GM19395 (cell line): ENCODE data around the gene DISC1.
"Not testable (repeated sequence)": the region's sequence is repeated elsewhere in the genome, so short reads cannot be mapped to it uniquely, and the experiment has no call there.

Experiments used
- ATAC-seq: cut with Tn5 transposase; IDR thresholded peaks from one replicate; pipeline ENCODE4 v1.9.1; 2021; ENCODE audit warnings: mild to moderate bottlenecking, moderate library complexity; ENCODE audit not compliant: unreplicated experiment

The DISC1 gene

GRCh38 chr1:231634323-231635013, 7.9 kb downstream of the DISC1 start:
- no peak for ATAC-seq

DNA sequence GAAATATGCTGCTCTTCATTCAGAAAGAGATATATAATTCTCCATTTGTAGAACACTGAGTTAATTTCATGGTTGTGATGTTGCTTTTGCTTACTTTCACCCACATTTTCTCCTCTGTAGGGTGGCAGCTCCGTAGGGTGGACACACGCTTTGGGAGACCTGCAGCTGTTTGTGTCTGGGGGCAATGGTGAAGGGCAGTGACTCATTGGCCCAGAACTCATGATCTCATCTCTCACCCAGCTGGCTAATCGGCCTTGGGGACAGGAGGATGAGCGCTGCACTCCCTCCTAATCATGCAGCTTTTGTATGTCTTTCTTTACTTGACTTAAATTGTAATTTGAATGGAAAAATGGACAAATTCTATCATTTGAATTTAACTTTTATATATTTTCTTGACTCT, 9.6 kb downstream of the DISC1 start:
- ATAC-seq: no peak

GRCh38 chr1:231636922-231637321, 10.3 kb downstream of the DISC1 start:
- not testable (repeated sequence) for ATAC-seq

DNA sequence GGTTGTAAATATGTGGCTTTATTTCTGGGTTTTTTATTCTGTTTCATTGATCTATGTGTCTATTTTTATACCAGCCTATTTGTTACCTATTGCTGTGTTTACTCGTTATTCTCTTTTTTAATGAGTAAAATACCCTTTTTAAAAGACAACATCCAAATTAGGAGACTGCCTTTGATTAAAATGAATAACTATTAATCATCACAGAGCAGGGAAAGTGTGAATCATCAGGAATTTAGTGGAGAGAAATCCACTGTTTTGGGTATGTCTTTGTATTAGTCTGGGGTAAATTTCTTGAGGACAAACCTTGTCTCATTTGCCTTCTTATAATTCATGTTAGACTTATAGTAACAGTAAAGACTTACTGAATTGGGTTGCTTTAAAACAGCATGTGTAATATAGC, 12.1 kb downstream of the DISC1 start:
- ATAC-seq: no peak

- ATAC-seq: no peak
These were observed 13.2 kb downstream of the DISC1 start for GRCh38 chr1:231639819-231640218.

DNA sequence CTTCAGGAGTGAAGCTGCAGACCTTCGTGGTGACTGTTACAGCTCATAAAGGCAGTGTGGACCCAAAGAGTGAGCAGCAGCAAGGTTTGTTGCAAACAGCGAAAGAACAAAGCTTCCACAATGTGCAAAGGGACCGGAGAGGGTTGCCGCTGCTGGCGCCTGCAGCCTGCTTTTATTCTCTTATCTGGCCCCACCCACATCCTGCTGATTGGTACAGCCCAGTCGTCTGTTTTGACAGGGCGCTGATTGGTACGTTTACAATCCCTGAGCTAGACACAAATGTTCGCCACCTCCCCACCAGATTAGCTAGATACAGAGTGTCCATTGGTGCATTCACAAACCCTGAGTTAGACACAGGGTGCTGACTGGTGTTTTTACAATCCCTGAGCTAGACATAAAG, 14.9 kb downstream of the DISC1 start:
- not testable (repeated sequence) for ATAC-seq

DNA sequence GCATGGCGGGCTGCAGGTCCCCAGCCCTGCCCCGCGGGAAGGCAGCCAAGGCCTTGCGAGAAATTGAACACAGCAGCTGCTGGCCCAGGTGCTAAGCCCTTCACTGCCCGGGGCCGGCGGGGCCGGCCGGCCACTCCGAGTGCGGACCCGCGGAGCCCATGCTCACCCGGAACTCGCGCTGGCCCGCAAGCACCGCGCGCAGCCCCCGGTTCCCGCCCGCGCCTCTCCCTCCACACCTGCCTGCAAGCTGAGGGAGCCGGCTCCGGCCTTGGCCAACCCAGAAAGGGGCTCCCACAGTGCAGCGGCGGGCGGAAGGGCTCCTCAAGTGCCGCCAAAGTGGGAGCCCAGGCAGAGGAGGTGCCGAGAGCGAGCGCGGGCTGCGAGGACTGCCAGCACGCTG, 15.5 kb downstream of the DISC1 start:
- ATAC-seq: not testable (repeated sequence)

DNA sequence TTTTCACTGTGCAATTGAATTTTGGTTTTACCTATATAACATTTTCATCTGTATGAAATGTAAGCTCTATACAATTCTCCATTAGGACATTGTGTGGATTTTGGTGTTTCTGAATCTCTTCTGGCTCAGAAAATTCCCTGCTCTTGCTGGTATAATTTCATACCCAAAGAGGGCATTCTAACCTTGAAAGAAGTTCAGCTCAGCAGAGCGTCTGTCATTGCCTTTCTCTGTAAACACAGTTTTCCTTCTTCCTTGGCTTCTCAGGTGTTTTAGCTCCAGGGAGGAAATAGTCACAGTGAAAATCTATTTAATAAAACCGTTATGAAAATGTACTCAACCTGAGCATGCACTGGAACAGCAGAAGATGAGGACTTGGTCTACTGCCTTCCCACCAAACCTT, 16.0 kb downstream of the DISC1 start:
- no peak for ATAC-seq

- no peak for ATAC-seq
These were observed 16.7 kb downstream of the DISC1 start for GRCh38 chr1:231643071-231643934.

GRCh38 chr1:231643935-231644237, 17.3 kb downstream of the DISC1 start:
- ATAC-seq: no peak

DNA sequence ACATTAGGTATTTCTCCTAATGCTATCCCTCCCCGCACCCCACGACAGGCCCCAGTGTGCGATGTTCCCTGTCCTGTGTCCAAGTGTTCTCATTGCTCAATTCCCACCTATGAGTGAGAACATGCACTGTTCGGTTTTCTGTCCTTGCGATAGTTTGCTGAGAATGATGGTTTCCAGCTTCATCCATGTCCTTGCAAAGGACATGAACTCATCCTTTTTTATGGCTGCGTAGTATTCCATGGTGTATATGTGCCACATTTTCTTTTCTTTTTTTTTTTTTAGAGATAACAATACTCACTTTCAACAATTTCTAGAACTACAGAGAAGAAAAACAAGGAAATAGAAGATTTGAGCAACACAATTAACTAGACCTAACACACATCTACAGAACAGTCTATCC, 19.0 kb downstream of the DISC1 start:
- ATAC-seq: not testable (repeated sequence)

- not testable (repeated sequence) for ATAC-seq
These were observed 19.6 kb downstream of the DISC1 start for GRCh38 chr1:231646165-231646564.

DNA sequence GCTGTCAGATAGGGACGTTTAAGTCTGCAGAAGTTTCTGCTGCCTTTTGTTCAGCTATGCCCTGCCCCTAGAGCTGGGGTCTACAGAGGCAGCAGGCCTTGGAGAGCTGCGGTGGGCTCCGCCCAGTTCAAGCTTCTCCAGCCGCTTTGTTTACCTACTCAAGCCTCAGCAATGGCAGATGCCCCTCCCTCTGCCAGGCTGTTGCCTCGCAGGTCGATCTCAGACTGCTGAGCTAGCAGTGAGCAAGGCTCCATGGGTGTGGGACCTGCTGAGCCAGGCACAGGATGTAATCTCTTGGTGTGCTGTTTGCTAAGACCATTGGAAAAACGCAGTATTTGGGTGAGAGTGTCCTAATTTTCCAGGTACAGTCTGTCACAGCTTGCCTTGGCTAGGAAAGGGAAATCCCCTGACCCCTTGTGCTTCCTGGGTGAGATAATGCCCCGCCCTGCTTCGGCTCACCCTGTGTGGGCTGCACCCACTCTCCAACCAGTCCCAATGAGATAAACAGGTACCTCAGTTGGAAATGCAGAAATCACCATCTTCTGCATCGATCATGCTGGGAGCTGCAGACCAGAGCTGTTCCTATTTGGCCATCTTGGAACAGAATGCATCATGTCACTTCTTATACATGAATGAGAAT, 25.2 kb downstream of the DISC1 start:
- ATAC-seq: not testable (repeated sequence)

- ATAC-seq: no peak
These were observed 27.0 kb downstream of the DISC1 start for GRCh38 chr1:231653632-231654031.

DNA sequence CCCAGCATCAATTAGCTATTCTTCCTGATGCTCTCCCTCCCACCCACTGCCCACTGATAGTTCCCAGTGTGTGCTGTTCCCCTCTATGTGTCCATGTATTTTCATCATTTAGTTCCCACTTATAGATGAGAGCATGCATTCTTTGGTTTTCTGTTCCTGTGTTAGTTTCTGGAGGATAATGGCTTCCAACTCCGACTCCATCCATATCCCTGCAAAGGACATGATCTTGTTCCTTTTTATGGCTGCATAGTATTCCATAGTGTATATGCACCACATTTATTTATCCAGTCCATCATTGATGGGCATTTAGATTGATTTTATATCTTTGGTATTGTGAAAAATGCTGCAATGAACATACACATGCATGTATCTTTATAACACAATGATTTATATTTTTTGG, 30.2 kb downstream of the DISC1 start:
- no peak for ATAC-seq

DNA sequence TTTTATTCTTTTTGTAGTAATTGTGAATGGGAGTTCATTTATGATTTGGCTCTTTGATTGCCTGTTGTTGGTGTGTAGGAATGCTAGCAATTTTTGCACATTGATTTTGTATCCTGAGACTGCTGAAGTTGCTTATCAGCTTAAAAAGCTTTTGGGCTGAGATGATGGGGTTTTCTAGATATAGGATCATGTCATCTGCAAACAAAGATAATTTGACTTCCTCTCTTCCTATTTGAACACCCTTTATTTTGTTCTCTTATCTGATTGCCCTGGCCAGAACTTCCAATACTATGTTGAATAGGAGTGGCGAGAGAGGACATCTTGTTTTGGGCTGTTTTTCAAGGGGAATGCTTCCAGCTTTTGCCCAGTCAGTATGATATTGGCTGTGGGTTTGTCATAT, 31.6 kb downstream of the DISC1 start:
- ATAC-seq: not testable (repeated sequence)

DNA sequence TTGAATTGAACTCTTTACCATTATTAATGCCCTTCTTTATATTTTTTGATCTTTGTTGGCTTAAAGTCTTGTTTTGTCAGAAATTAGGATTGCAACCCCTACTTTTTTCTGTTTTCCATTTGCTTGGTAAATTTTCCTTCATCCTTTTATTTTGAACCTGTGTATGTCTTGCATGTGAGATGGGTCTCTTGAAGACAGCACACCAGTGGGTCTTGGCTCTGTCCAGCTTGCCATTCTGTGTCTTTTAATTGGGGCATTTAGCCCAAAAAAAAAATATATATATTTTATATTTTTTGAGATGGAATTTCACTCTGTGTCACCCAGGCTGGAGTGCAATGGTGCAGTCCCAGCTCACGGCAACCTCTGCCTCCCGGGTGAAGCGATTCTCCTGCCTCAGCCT, 33.6 kb downstream of the DISC1 start:
- no peak for ATAC-seq

DNA sequence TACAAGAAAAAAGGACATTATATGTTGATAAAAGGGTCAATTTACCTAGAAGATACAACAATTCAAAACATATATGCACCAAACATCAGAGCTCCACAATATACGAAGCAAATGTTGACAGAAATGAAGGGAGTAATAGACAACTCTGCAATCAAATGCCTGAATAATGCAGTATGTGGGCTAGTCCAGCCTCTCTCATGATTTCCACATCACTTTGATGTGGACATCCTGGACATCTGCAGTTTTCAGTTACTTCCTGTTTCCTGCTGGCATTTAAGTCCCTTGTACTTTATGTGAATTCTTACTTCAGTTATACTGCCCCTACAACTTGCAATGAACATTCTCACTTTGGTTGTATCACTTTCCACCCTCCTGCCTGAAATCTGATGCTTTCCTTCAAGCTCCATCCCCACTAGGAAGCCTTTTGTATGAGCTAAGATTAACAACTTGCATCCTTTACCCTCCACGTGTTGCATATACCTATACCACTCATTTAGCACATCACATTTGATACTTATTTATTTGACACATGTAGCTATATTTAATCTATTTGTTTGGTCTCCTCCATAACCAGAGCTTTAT, 36.7 kb downstream of the DISC1 start:
- no peak for ATAC-seq

DNA sequence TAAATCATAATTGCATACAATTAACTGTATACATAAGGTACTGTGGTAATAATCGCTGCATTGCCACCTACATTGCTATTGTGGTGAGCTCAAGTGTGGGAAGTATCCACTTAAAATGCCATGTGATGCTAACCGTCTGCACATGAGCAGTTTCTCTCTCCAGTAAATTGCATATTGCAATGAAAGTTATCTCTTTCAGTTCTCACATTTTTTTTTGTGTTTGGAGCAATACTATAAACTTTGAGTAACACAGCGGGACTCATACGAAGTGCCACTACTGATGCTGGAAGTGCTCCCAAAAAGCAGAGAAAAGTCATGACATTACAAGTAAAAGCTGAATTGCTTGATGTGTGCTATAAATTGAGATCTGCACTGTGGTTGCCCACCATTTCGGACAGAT, 38.5 kb downstream of the DISC1 start:
- ATAC-seq: no peak

- ATAC-seq: no peak
These were observed 39.1 kb downstream of the DISC1 start for GRCh38 chr1:231665726-231666125.

DNA sequence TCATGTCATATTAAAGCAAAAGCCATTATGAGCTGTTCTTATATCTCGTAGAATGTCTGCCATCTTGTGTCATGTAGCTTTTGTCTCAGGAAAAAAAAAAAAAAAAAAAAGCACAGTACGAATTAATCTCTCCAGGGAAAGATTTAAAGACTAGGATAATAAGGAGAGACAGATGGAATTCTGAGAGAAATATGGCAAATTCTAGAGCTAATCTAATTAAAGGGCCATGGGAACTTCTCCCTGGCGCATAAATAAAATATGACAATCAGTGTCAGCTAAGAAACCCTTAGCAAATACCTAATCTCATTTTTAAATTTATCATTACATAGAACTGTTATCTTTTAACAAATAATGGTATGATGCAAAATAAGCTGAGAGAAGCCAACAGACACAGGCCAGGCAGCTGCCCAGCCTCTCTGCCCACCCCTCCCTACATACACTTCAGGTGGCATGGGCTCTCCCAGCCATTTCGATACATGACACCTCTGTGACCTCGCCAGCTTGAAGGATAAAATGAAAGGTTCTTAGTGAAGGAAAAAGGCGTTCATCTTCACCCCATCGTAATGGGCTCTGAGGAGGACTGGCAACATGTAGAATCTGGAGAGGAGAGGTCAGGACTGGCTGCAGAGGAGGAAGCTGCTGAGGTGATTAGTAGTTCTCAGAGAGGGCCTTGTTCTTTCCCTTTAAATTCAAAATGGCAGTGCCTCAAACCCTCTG, 39.8 kb downstream of the DISC1 start:
- ATAC-seq: no peak
